Measurements from ENCODE around the gene HK1. TPM values are rescaled to one million over a fixed set of nuclear protein-coding genes. Genes with fewer than 3 reads are reported as not detected.
A peak's percentile ranks its signal among the peaks of the same experiment; 100 is the strongest.
"Not testable (repeated sequence)": the region's sequence is repeated elsewhere in the genome, so short reads cannot be mapped to it uniquely, and the experiment has no call there.

Gene HK1
- total RNA-seq, 2 experiments from 2014 or later = 258 to 261 TPM

DNA sequence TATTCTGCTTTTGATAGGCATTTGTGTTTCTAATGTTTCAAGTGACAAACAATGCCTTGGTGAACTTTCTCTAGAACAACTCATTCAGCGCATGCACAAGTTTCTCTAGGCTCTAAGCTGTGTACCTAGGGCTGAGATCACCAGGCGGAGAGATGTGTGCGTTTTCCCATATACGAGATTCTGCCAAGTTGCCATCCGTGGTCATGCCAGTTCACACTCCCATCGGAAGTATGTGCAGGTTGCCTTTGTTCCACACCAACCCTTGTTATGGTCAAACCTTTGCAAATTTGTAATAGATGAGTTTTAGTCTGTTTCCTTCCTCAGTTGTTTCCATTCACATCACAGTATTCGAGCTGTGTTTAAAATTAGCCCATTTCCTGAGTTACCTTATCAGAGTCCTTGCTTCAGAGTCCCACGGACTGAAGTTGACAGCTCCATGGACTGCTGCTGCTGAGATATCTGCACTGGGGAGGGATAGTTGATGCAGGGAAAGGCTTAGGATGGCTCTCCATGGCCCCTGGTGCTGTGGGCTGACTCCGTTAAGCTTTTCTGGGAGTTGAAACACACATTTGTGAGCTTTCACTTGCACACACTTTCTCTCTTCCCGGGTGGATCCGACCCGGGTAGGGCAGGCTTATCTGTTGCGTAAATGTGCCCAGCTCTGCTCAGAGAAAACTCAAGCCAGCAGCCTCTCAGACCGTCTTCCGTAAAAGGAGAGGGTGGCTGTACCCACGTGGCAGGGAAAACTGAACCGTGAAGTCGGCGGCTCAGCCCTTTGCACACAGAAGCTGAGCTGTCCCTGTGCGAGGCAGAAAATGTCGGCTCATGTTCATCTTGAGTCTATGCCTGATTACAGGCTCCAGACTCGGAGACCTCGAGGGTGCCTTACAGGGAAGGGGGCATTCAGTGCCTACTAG lies 49.4 kb downstream of the HK1 start:
- peak; percentile 63 for DNase-seq
- peak overlapping the region; percentile 89 for H3K27ac Mint-ChIP-seq
- no peaks in the 10 kb centered on the region for H3K27me3 Mint-ChIP-seq

DNA sequence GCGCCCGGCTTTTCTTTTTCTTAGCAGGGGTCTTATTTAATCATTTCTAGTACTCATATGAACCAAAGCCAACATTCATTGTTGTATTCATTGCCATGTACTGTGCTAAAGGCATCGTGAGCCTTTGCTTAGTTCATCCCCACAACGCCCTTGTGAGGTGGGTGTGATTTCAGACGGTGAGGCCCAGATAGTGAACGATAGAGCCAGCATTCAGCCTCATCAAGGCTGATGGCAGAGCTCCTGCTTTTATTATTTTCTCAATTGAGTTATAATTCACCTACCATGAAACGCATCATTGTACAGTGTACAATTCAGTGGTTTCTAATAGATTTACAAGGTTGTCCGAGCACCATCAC lies 50.1 kb downstream of the HK1 start:
- H3K36me3 Mint-ChIP-seq (ENCODE audit: low read depth) = peaks cover 32% of the 10 kb centered on the region
- ATAC-seq = peak; percentile 24
- H3K4me3 Mint-ChIP-seq = peak overlapping the region; percentile 73
- no peaks in the 10 kb centered on the region for H3K9me3 Mint-ChIP-seq (ENCODE audit: low read depth)
- intact Hi-C loops (cut with DNase I, micrococcal nuclease) = loop anchor here in 1 of 2 experiments (1.0 kb wide), 1 partner anchor 9 kb away; no protein-coding TSS in a partner anchor
- H3K4me1 Mint-ChIP-seq = peaks cover 70% of the 10 kb centered on the region
- ChIA-PET CTCF (interaction anchor here (0.7 to 2.4 kb wide), 5 partner anchors 9 to 323 kb away, joined by 3 to 11 read pairs (median 3); no protein-coding TSS in a partner anchor), POLR2A (interaction anchor here (1.6 to 1.7 kb wide), 2 partner anchors 9 to 11 kb away, joined by 4 to 5 read pairs; no protein-coding TSS in a partner anchor)
- H3K27me3 Mint-ChIP-seq = no peaks in the 10 kb centered on the region
- DNase-seq = no peak
- peak overlapping the region; percentile 89 for H3K27ac Mint-ChIP-seq

More for the DNA sequence above, 49.4 kb downstream of the HK1 start:
- Mint-ChIP-seq H3K9me3 (ENCODE audit: low read depth) (no peaks in the 10 kb centered on the region), H3K4me3 (peak overlapping the region; percentile 73), H3K4me1 (peaks cover 70% of the 10 kb centered on the region), H3K36me3 (ENCODE audit: low read depth) (peaks cover 31% of the 10 kb centered on the region)
- peak; percentile 74 for ATAC-seq
- POLR2A ChIA-PET = interaction anchor here (0.9 to 1.7 kb wide), 4 partner anchors 8 to 18 kb away, joined by 3 to 5 read pairs (median 4); no protein-coding TSS in a partner anchor
- CTCF ChIA-PET = interaction anchor here (0.7 to 2.4 kb wide), 7 partner anchors 9 to 323 kb away, joined by 3 to 11 read pairs (median 3); no protein-coding TSS in a partner anchor
- intact Hi-C loops (cut with DNase I, micrococcal nuclease) = loop anchor here in 1 of 2 experiments (1.0 kb wide), 1 partner anchor 8 kb away; no protein-coding TSS in a partner anchor

DNA sequence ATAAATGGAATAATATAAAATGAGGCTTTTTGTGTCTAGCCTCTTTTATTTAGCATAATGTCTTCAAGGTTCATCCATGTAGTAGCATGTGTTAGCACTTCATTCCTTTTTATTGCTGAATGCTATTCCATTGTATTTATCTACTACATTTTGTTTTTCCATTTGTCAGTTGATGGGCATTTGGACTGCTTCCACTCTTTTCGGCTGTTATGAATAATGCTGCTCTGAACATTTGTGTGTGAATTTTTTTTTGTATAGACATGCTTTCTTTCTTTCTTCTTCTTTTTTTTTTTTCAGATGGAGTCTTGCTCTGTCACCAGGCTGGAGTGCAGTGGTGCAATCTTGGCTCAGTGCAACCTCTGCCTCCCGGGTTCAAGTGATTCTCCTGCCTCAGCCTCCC lies 50.6 kb downstream of the HK1 start:
- Mint-ChIP-seq H3K4me1 (peaks cover 70% of the 10 kb centered on the region), H3K36me3 (ENCODE audit: low read depth) (peaks cover 32% of the 10 kb centered on the region), H3K27ac (peak overlapping the region; percentile 89)
- not testable (repeated sequence) for DNase-seq; ATAC-seq; H3K9me3 Mint-ChIP-seq (ENCODE audit: low read depth); H3K4me3 Mint-ChIP-seq; H3K27me3 Mint-ChIP-seq
- ChIA-PET POLR2A (interaction anchor here (1.6 to 1.7 kb wide), 2 partner anchors 10 to 11 kb away, joined by 4 to 5 read pairs; no protein-coding TSS in a partner anchor), CTCF (interaction anchor here (1.9 kb wide), 1 partner anchor 12 kb away, joined by 11 read pairs; no protein-coding TSS in a partner anchor)
- intact Hi-C loops (cut with DNase I, micrococcal nuclease) = loop anchor here in 1 of 2 experiments (1.0 kb wide), 1 partner anchor 10 kb away; no protein-coding TSS in a partner anchor

DNA sequence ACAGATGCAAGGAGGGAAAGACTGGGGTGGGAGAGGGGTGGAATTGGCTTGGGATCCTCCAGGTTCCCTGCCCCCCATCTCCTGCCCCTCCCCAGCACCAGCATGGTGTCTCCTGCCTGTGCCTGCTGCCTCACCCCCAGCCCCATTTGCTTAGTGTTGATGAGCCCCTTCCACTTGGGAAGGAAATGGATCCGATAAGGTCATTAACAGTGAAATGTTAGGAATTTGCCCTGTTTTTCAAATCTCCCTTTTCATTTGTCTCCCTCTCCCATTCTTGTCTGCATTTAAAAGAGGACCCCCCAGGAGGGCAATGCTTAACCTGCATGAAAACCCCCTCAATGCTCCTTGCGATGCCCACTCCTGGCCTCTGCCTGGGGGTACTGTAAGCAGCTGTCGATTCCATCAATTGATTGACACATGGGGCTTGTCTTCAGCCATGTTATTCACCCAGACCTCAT lies 51.5 kb downstream of the HK1 start:
- Mint-ChIP-seq H3K4me3 (no peak overlapping the region), H3K9me3 (ENCODE audit: low read depth) (no peaks in the 10 kb centered on the region), H3K27ac (no peak overlapping the region), H3K4me1 (peaks cover 71% of the 10 kb centered on the region), H3K27me3 (no peaks in the 10 kb centered on the region), H3K36me3 (ENCODE audit: low read depth) (peaks cover 32% of the 10 kb centered on the region)
- DNase-seq (no peak), ATAC-seq (no peak)
- CTCF ChIA-PET = interaction anchor here (0.5 kb wide), 1 partner anchor 10 kb away, joined by 3 read pairs; no protein-coding TSS in a partner anchor
- POLR2A ChIA-PET = no interaction called here
- intact Hi-C loops (cut with DNase I, micrococcal nuclease) = no loop called here

DNA sequence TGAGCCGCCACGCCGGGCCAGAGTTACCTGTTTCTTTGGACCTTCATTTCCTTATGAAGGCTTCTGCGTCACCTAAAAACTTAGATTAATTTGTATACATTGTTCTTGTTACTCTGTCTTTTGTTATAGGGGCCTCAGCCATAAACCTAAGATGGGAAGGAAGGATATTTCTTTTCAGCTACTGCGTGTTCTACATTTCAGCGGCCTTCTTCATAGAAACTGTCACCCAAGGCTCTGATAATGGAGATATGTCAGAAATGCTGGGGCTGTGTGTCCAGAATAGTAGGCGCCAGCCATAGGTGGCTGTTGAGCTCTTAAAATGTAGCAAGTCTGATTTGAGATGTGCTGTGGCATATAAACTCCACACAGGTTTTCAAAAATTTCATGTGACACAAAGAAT lies 52.9 kb downstream of the HK1 start:
- Mint-ChIP-seq H3K4me3 (no peak overlapping the region), H3K27ac (no peak overlapping the region), H3K36me3 (ENCODE audit: low read depth) (peaks cover 35% of the 10 kb centered on the region), H3K9me3 (ENCODE audit: low read depth) (no peaks in the 10 kb centered on the region), H3K27me3 (no peaks in the 10 kb centered on the region), H3K4me1 (peaks cover 73% of the 10 kb centered on the region)
- ChIA-PET POLR2A (interaction anchor here (0.6 kb wide), 1 partner anchor 54 kb away, joined by 3 read pairs; no protein-coding TSS in a partner anchor), CTCF (no interaction called here)
- ATAC-seq (no peak), DNase-seq (no peak)
- intact Hi-C loops (cut with DNase I, micrococcal nuclease) = no loop called here

DNA sequence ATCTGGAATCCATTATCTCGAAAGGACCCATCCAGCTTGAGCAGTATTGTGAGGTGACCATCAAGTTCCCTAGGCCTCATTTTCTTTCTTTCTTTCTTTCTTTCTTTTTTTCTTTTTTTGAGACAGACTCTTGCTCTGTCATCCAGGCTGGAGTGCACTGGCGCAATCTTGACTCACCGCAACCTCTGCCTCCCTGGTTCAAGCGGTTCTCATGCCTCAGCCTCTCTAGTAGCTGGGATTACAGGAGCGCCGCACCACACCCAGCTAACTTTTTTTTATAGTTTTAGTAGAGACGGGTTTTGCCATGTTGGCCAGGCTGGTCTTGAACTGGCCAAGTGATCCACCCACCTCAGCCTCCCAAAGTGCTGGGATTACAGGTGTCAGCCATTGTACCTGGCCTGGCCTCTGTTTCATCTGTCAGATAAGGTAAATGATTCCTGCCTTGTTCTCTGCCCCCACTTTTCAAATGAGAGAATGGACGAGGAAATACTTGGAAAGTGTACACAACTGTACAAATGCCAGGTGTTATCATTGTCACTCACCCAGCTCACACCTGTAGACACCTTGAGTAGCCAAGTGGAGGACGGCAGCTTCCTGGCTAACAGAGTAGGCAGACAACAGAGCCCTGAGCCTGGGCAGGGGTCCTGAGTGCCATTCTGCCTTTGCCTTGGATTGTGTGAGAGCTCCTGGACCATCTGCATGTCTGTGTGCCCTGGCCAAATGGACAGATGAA lies 54.1 kb downstream of the HK1 start:
- intact Hi-C loops (cut with DNase I, micrococcal nuclease) = no loop called here
- H3K27me3 Mint-ChIP-seq = no peaks in the 10 kb centered on the region
- POLR2A ChIA-PET = no interaction called here
- CTCF ChIA-PET = interaction anchor here (0.9 to 1.4 kb wide), 2 partner anchors 9 to 76 kb away, joined by 3 read pairs; no protein-coding TSS in a partner anchor
- H3K27ac Mint-ChIP-seq = no peak overlapping the region
- H3K9me3 Mint-ChIP-seq (ENCODE audit: low read depth) = no peaks in the 10 kb centered on the region
- DNase-seq (no peak), ATAC-seq (no peak)
- H3K36me3 Mint-ChIP-seq (ENCODE audit: low read depth) = peaks cover 32% of the 10 kb centered on the region
- peaks cover 70% of the 10 kb centered on the region for H3K4me1 Mint-ChIP-seq
- H3K4me3 Mint-ChIP-seq = no peak overlapping the region

DNA sequence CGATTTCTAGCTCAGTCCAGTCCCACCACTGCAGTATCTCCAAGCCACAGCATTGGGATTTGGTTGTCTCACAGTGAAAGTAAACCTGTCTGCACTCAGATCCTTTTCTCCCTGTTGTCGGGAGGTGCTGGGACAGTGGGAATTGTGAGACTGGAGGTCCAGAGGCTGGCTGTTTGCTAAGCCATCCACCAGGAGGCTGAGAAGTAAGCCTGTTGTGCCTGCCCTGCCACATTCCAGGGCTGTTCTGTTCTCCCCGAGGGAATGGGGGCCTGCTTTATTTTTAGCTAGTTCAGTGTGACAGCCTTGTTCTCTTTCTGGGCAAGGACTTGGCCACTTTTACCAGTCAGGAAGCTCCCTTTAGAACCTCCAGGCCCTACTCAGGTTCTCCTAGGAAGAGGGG lies 54.9 kb downstream of the HK1 start:
- Mint-ChIP-seq H3K27me3 (no peaks in the 10 kb centered on the region), H3K36me3 (ENCODE audit: low read depth) (peaks cover 29% of the 10 kb centered on the region), H3K27ac (no peak overlapping the region), H3K9me3 (ENCODE audit: low read depth) (no peaks in the 10 kb centered on the region), H3K4me3 (no peak overlapping the region), H3K4me1 (peaks cover 70% of the 10 kb centered on the region)
- ATAC-seq (no peak), DNase-seq (no peak)
- intact Hi-C loops (cut with DNase I, micrococcal nuclease) = no loop called here
- ChIA-PET CTCF (interaction anchor here (0.6 to 1.4 kb wide), 3 partner anchors 11 to 75 kb away, joined by 3 read pairs; no protein-coding TSS in a partner anchor), POLR2A (no interaction called here)

DNA sequence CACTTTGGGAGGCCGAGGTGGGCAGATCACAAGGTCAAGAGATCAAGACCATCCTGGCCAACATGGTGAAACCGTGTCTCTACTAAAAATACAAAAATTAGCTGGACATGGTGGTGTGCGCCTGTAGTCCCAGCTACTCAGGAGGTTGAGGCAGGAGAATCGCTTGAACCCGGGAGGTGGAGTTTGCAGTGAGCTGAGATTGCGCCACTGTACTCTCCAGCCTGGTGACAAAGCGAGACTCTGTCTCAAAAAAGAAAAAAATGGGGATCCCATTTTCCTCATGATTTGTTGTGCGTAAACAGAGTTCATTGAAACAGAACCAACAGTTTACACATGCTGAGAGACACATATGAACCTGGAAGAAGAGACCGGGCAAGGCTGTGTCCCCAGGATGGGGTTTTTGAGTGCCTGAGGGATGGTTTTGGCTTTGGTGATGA lies 55.6 kb downstream of the HK1 start:
- peak overlapping the region; percentile 61 for H3K4me3 Mint-ChIP-seq
- H3K27ac Mint-ChIP-seq; H3K9me3 Mint-ChIP-seq (ENCODE audit: low read depth); H3K27me3 Mint-ChIP-seq; ATAC-seq; DNase-seq; intact Hi-C loops (cut with DNase I, micrococcal nuclease): not testable (repeated sequence)
- peaks cover 70% of the 10 kb centered on the region for H3K4me1 Mint-ChIP-seq
- ChIA-PET POLR2A (interaction anchor here (0.6 kb wide), 1 partner anchor 161 kb away, joined by 3 read pairs; no protein-coding TSS in a partner anchor), CTCF (interaction anchor here (0.5 to 1.4 kb wide), 5 partner anchors 11 to 504 kb away, joined by 3 to 5 read pairs (median 3); no protein-coding TSS in a partner anchor)
- peaks cover 31% of the 10 kb centered on the region for H3K36me3 Mint-ChIP-seq (ENCODE audit: low read depth)

DNA sequence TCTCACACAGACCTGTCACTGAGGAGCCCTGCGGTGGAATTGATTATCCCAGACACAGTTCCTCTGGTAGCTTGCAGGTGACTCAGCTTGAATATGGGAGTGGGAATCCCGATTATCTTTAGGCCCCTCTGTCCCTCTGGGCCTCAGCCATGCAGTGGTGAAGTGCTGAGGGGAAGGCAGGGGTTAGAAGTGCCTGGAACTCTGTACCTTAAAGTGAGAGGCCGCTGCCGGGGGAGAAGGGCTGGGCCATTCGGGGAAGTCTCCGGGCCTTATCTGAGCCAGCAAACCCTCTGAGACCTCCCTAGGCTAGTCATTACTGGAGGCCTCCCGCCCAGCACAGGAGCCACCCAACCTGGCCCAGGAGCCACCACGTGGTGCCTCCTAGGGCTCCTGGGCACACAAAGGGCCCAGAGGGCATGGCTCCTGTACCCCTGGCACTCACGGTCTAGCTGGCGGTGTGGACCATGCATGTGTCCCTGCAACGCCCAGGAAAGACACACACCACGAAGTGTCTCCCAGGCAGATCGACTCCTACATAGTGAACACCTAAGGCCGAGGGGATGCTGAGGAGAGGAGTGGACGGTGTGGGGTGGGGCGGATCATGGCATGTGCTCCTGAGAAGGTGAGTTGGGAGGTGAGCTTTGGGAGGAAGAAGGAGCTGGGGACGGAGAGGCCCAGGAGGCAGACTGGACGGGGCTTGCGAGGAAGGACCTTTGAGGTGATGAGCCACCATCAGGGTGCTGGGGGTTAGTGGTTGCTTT lies 56.2 kb downstream of the HK1 start:
- Mint-ChIP-seq H3K4me1 (peaks cover 73% of the 10 kb centered on the region), H3K4me3 (peak overlapping the region; percentile 61)

DNA sequence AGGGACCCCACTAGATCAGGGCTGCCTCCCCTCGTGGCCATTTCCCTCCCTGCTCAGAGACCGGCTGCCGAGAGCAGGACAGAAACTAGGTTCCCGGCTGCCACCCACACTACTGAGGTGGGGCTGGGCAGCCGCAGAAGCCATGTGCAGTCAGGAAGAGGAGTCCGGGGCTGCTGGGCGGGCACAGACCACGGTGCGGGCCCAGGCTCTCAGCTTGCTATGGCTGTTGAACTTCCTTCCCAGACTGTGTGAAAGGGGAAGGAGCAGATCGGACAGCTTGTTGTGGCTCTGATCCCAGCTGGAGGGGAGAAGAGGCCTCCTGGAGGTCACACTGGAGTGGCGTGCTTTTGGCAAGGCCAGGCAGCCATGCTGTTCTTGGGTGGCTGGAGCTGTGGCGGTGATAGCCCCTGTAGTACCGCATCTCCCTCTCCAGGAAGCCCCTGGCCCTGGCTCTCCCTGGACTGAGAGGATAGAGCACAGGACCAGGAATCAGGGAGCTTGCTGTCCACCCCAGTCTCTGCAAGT lies 56.8 kb downstream of the HK1 start:
- intact Hi-C loops (cut with DNase I, micrococcal nuclease) = no loop called here
- Mint-ChIP-seq H3K27ac (peak overlapping the region; percentile 87), H3K27me3 (no peaks in the 10 kb centered on the region), H3K4me3 (peak overlapping the region; percentile 61), H3K4me1 (peaks cover 75% of the 10 kb centered on the region), H3K9me3 (ENCODE audit: low read depth) (no peaks in the 10 kb centered on the region), H3K36me3 (ENCODE audit: low read depth) (peaks cover 26% of the 10 kb centered on the region)
- peak; percentile 71 for ATAC-seq
- CTCF ChIA-PET = interaction anchor here (0.6 to 1.1 kb wide), 4 partner anchors 13 to 73 kb away, joined by 3 to 4 read pairs (median 3); no protein-coding TSS in a partner anchor
- POLR2A ChIA-PET = interaction anchor here (0.6 kb wide), 1 partner anchor 66 kb away, joined by 3 read pairs; no protein-coding TSS in a partner anchor
- DNase-seq = peak; percentile 57

More for the DNA sequence above, 56.2 kb downstream of the HK1 start:
- DNase-seq (no peak), ATAC-seq (peak; percentile 55)
- intact Hi-C loops (cut with DNase I, micrococcal nuclease) = no loop called here
- no peaks in the 10 kb centered on the region for H3K27me3 Mint-ChIP-seq
- H3K36me3 Mint-ChIP-seq (ENCODE audit: low read depth) = peaks cover 29% of the 10 kb centered on the region
- ChIA-PET CTCF (interaction anchor here (0.5 to 1.0 kb wide), 5 partner anchors 13 to 503 kb away, joined by 3 to 5 read pairs (median 3); no protein-coding TSS in a partner anchor), POLR2A (interaction anchor here (0.6 kb wide), 2 partner anchors 65 to 161 kb away, joined by 3 read pairs; no protein-coding TSS in a partner anchor)
- H3K27ac Mint-ChIP-seq = peak overlapping the region; percentile 87
- no peaks in the 10 kb centered on the region for H3K9me3 Mint-ChIP-seq (ENCODE audit: low read depth)

All from activated CD4-positive, alpha-beta T cell treated with anti-CD3 and anti-CD28 coated beads for 36 hours (primary cell).